OCI-LY3 (cell line): ENCODE results near the gene DOCK10.

ENCODE experiments used
- EZH2phosphoT487 ChIP-seq: fragments of 200-600 bp; shearing (Covaris generic); IDR thresholded peaks from 2 replicates; pipeline ENCODE4 v1.6.1; 2018; ENCODE audit warnings: antibody characterized with exemption, mixed run types, low read depth
- TF ChIP-seq, protein P1 (sequence below): fragments of 200-600, 300-600 bp; sonication (generic); IDR thresholded peaks from 2 replicates; pipeline ENCODE4 v1.5.1; 2014; ENCODE audit warnings: antibody characterized with exemption, low read length, low read depth

DNA sequence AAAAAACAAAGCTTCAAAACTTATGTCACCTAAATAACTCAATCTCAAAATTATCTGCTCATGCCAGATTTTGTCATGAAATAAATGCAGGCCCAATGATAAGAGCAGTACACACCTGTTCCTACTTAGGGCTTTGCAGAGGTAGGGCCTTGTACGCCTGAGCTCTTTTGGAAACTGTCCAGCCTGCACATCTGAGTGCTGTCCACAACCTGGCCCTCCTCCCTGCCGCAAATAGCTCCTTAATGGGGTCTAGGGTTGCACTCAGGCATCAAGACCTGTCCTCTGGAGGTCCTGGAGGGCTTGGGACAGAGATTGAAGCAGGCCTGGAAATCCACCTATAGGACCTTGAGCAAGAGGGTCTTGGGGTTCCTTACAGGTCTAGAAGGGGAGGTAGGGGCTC, 210.7 kb downstream of the DOCK10 start:
- TF ChIP-seq, protein P1, sequence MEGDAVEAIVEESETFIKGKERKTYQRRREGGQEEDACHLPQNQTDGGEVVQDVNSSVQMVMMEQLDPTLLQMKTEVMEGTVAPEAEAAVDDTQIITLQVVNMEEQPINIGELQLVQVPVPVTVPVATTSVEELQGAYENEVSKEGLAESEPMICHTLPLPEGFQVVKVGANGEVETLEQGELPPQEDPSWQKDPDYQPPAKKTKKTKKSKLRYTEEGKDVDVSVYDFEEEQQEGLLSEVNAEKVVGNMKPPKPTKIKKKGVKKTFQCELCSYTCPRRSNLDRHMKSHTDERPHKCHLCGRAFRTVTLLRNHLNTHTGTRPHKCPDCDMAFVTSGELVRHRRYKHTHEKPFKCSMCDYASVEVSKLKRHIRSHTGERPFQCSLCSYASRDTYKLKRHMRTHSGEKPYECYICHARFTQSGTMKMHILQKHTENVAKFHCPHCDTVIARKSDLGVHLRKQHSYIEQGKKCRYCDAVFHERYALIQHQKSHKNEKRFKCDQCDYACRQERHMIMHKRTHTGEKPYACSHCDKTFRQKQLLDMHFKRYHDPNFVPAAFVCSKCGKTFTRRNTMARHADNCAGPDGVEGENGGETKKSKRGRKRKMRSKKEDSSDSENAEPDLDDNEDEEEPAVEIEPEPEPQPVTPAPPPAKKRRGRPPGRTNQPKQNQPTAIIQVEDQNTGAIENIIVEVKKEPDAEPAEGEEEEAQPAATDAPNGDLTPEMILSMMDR: no peak
- TF ChIP-seq EZH2phosphoT487: no peak
